GM12891 (cell line): ENCODE results near the gene MEX3C.

ENCODE experiments used
- POLR2A ChIP-seq: IDR thresholded peaks from 2 replicates; pipeline ENCODE4 v1.6.1; 2011; ENCODE audit warnings: low read depth, low read length, control low read depth
- POLR2AphosphoS5 ChIP-seq: IDR thresholded peaks from 2 replicates; pipeline ENCODE4 v1.6.1; 2011; ENCODE audit warnings: low read depth, low read length, control low read depth
- POU2F2 ChIP-seq: IDR thresholded peaks from 2 replicates; pipeline ENCODE4 v1.6.1; 2011; ENCODE audit warnings: low read depth, mild to moderate bottlenecking, control low read depth, low read length, moderate library complexity
- SPI1 ChIP-seq: IDR thresholded peaks from 2 replicates; pipeline ENCODE4 v1.6.1; 2011; ENCODE audit warnings: low read depth, low read length, control low read depth

GRCh38 chr18:51135364-51135763, 62.1 kb downstream of the MEX3C start:
- TF ChIP-seq SPI1 (no peak), POLR2A (no peak), POLR2AphosphoS5 (no peak), POU2F2 (no peak)
